Measurements from ENCODE around the gene PRPF39.

- no peak for TF ChIP-seq CTCF (IDR thresholded peaks at IDR 0.05)
- TF ChIP-seq RFX5 (IDR thresholded peaks at IDR 0.05; ENCODE audit: low read length), result no peak
- TF ChIP-seq MAX (IDR thresholded peaks at IDR 0.05; ENCODE audit: low read depth), result no peak
- no peak for TF ChIP-seq REST (IDR thresholded peaks at IDR 0.05; ENCODE audit: low read depth, low read length)
- no peak for TF ChIP-seq USF1 (IDR thresholded peaks at IDR 0.05; ENCODE audit: borderline replicate concordance, low read depth)
- no peak for TF ChIP-seq GABPA (IDR thresholded peaks at IDR 0.05; ENCODE audit: low read depth)
- TF ChIP-seq EZH2phosphoT487 (IDR thresholded peaks at IDR 0.05; ENCODE audit: borderline replicate concordance, low read depth), result no peak
- no peak for TF ChIP-seq FOXJ3 (CRISPR knock-in tag; IDR thresholded peaks at IDR 0.05)
- no peak for TF ChIP-seq POLR2AphosphoS5 (IDR thresholded peaks at IDR 0.05; ENCODE audit: low read depth, low read length)
- TF ChIP-seq PBX3 (IDR thresholded peaks at IDR 0.05), result no peak
- no peak for TF ChIP-seq TEAD4 (IDR thresholded peaks at IDR 0.05; ENCODE audit: borderline replicate concordance, insufficient read depth)
- TF ChIP-seq RXRA (IDR thresholded peaks at IDR 0.05; ENCODE audit: borderline replicate concordance, low read depth), result no peak
- TF ChIP-seq EP300 (IDR thresholded peaks at IDR 0.05; ENCODE audit: borderline replicate concordance in 1 of 2, low read depth in 1 of 2, low read length in 1 of 2), result no peak
- no peak for TF ChIP-seq CHD2 (IDR thresholded peaks at IDR 0.05; ENCODE audit: low read length, partially characterized antibody)
Observed at GRCh38 chr14:45133683-45134050, 49.8 kb downstream of the PRPF39 start.
